Prostate gland (tissue), 2 donors: ENCODE results near the gene MKRN2.

Experiments used
- POLR2A ChIP-seq: fragments of 450-650 bp; IDR thresholded peaks from one replicate; pipeline ENCODE4 v1.6.1; 2016; ENCODE audit warnings: antibody characterized with exemption, mild to moderate bottlenecking
- POLR2AphosphoS5 ChIP-seq: sonication (generic); formaldehyde crosslinking; IDR thresholded peaks from one replicate; pipeline ENCODE4 v1.6.1; 2017; ENCODE audit warnings: antibody characterized with exemption
- TF ChIP-seq, protein P1 (sequence below), 4 experiments: fragments of 200-600 bp in 2 of 4; fragments of 450-650 bp in 2 of 4; sonication (generic) in 2 of 4; IDR thresholded peaks; 1 replicate in 3 of 4; 2 replicates in 1 of 4; pipeline ENCODE4 v1.5.1; 2016 to 2019; ENCODE audit warnings: antibody characterized with exemption in 4 of 4, mild to moderate bottlenecking in 2 of 4, moderate library complexity in 2 of 4

DNA sequence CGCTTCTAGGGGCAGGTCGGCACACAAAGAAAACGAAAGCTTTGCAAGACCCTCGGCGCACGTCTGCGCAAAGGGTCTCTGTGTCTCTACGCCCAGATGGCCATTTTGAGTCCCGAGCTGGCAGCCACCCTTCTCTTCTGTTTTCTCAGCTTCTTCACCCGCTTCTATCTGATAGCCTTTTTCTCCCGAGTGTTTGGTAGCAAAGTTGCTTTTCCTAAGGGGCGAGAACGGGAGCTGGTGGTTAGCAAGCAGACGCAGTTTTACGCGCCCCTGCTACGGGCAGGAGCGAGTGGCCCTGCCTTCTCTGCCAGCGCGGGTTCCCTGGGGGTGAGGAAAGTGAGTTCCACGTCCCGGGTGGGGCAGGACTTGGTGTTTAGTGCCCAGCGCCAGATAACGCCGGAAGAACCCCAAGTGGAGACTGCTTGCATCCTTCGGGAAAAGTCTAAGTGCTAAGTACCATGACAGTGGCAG lies 2.9 kb upstream of the MKRN2 start:
- TF ChIP-seq POLR2A: no peak
- TF ChIP-seq, protein P1, sequence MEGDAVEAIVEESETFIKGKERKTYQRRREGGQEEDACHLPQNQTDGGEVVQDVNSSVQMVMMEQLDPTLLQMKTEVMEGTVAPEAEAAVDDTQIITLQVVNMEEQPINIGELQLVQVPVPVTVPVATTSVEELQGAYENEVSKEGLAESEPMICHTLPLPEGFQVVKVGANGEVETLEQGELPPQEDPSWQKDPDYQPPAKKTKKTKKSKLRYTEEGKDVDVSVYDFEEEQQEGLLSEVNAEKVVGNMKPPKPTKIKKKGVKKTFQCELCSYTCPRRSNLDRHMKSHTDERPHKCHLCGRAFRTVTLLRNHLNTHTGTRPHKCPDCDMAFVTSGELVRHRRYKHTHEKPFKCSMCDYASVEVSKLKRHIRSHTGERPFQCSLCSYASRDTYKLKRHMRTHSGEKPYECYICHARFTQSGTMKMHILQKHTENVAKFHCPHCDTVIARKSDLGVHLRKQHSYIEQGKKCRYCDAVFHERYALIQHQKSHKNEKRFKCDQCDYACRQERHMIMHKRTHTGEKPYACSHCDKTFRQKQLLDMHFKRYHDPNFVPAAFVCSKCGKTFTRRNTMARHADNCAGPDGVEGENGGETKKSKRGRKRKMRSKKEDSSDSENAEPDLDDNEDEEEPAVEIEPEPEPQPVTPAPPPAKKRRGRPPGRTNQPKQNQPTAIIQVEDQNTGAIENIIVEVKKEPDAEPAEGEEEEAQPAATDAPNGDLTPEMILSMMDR (IDR thresholded peaks at IDR 0.05): no peak
- no peak for TF ChIP-seq POLR2AphosphoS5
